ENCODE measurements around the gene CDH4. TPM values are rescaled to one million over a fixed set of nuclear protein-coding genes. Genes with fewer than 3 reads are reported as not detected.

CDH4 gene
- polyA plus RNA-seq, 1 donor (not counting 4 experiments of a cell fraction or from before 2014, with no cell fraction given): 2.2 TPM

DNA sequence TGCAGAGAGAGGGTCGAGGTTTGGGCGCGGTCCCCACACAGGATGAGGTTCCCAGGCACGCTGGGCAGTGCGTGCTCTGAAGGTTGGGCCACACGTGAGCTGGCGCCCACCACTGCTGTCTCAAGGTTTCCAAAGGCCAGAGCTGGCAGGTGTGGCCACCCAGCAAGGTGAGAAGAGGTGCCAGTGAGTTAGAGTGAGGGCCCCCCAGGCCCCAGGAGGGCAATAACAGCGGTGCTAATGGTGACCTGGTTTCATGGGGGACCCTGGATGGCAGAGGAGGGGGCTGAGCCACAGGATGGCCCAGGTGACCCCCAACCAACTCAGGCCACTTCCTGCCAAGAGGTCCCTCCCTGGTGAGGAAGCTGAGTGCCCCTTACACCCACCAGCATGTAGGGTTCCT lies 628.6 kb downstream of the CDH4 start:
- DNase-seq (ENCODE audit: low read depth, low spot score) (no peak), FAIRE-seq (no peak)
- Histone ChIP-seq H3K27me3 (ENCODE audit: control insufficient read depth, extremely low read depth, insufficient read depth, low read length) (peaks cover 23% of the 10 kb centered on the region), H3K9me3 (ENCODE audit: control insufficient read depth, low read depth, low read length) (no peaks in the 10 kb centered on the region), H3K27ac (ENCODE audit: control insufficient read depth, insufficient read depth, low read length) (no peak overlapping the region), H3K9ac (ENCODE audit: control insufficient read depth, extremely low read depth, insufficient read depth, low read length) (no peak overlapping the region), H4K20me1 (ENCODE audit: control insufficient read depth, extremely low read depth, insufficient read depth, low read length) (peaks cover 3% of the 10 kb centered on the region), H3K79me2 (ENCODE audit: control insufficient read depth, insufficient read depth, low read length) (no peaks in the 10 kb centered on the region), H3K4me2 (ENCODE audit: control insufficient read depth, extremely low read depth, insufficient read depth, low read depth, low read length) (no peak overlapping the region), H3K36me3 (ENCODE audit: control insufficient read depth in 2 of 2, extremely low read depth in 1 of 2, insufficient read depth in 2 of 2, low read length in 2 of 2) (no peaks in the 10 kb centered on the region), H3K9me1 (ENCODE audit: control insufficient read depth, extremely low read depth, insufficient read depth, low read length) (no peaks in the 10 kb centered on the region), H3K4me1 (ENCODE audit: control insufficient read depth, extremely low read depth, insufficient read depth, low read length) (no peaks in the 10 kb centered on the region), H2AFZ (ENCODE audit: control insufficient read depth, low read length) (no peak overlapping the region), H3K4me3 (ENCODE audit: control insufficient read depth in 2 of 3, extremely low read depth in 1 of 3, insufficient read depth in 2 of 3, low read depth in 1 of 3, low read length in 3 of 3) (no peak overlapping the region)
- TF ChIP-seq, protein P1, sequence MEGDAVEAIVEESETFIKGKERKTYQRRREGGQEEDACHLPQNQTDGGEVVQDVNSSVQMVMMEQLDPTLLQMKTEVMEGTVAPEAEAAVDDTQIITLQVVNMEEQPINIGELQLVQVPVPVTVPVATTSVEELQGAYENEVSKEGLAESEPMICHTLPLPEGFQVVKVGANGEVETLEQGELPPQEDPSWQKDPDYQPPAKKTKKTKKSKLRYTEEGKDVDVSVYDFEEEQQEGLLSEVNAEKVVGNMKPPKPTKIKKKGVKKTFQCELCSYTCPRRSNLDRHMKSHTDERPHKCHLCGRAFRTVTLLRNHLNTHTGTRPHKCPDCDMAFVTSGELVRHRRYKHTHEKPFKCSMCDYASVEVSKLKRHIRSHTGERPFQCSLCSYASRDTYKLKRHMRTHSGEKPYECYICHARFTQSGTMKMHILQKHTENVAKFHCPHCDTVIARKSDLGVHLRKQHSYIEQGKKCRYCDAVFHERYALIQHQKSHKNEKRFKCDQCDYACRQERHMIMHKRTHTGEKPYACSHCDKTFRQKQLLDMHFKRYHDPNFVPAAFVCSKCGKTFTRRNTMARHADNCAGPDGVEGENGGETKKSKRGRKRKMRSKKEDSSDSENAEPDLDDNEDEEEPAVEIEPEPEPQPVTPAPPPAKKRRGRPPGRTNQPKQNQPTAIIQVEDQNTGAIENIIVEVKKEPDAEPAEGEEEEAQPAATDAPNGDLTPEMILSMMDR (optimal IDR thresholded peaks at IDR 0.05 in 1 of 3, IDR thresholded peaks at IDR 0.05 in 1 of 3, conservative IDR thresholded peaks at IDR 0.05 in 1 of 3; ENCODE audit: extremely low read depth in 1 of 3, insufficient read depth in 2 of 3, low read length in 3 of 3): no peak
- TF ChIP-seq EZH2 (IDR thresholded peaks at IDR 0.05; ENCODE audit: low read length): no peak
- dilution Hi-C loops (cut with MboI; ENCODE audit: extremely low pct_ligation_motif_present, low sequenced_read_pairs): no loop called here

DNA sequence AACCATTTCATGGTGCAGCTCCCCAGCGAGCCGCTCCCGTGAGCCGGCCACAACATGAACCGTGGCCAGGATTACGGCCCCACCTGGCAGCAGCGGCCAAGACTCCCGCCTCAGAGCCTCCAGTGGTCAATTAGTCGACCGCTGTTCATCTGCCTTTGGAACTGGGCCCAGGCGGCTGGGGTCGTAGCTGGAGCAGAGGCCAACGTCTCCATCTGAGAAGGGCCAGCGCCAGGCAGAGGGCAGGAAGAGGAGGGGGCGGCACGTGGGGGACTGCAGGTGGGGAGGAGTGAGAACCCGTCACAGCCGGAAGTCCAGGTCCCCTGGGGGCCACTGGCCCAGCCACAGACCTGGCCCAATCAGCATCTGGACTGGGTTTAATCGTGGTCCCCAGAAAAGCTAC lies 629.4 kb downstream of the CDH4 start:
- Histone ChIP-seq H3K4me2 (ENCODE audit: control insufficient read depth, extremely low read depth, insufficient read depth, low read depth, low read length) (no peak overlapping the region), H3K27ac (ENCODE audit: control insufficient read depth, insufficient read depth, low read length) (no peak overlapping the region), H3K36me3 (ENCODE audit: control insufficient read depth in 2 of 2, extremely low read depth in 1 of 2, insufficient read depth in 2 of 2, low read length in 2 of 2) (no peaks in the 10 kb centered on the region), H3K4me3 (ENCODE audit: control insufficient read depth in 2 of 3, extremely low read depth in 1 of 3, insufficient read depth in 2 of 3, low read depth in 1 of 3, low read length in 3 of 3) (no peak overlapping the region), H3K9ac (ENCODE audit: control insufficient read depth, extremely low read depth, insufficient read depth, low read length) (no peak overlapping the region), H3K27me3 (ENCODE audit: control insufficient read depth, extremely low read depth, insufficient read depth, low read length) (peaks cover 16% of the 10 kb centered on the region), H3K79me2 (ENCODE audit: control insufficient read depth, insufficient read depth, low read length) (no peaks in the 10 kb centered on the region), H2AFZ (ENCODE audit: control insufficient read depth, low read length) (no peak overlapping the region), H3K9me1 (ENCODE audit: control insufficient read depth, extremely low read depth, insufficient read depth, low read length) (no peaks in the 10 kb centered on the region), H4K20me1 (ENCODE audit: control insufficient read depth, extremely low read depth, insufficient read depth, low read length) (peaks cover 3% of the 10 kb centered on the region), H3K9me3 (ENCODE audit: control insufficient read depth, low read depth, low read length) (no peaks in the 10 kb centered on the region), H3K4me1 (ENCODE audit: control insufficient read depth, extremely low read depth, insufficient read depth, low read length) (no peaks in the 10 kb centered on the region)
- dilution Hi-C loops (cut with MboI; ENCODE audit: extremely low pct_ligation_motif_present, low sequenced_read_pairs): no loop called here
- FAIRE-seq (no peak), DNase-seq (ENCODE audit: low read depth, low spot score) (no peak)
- TF ChIP-seq, protein P1 (optimal IDR thresholded peaks at IDR 0.05 in 1 of 3, IDR thresholded peaks at IDR 0.05 in 1 of 3, conservative IDR thresholded peaks at IDR 0.05 in 1 of 3; ENCODE audit: extremely low read depth in 1 of 3, insufficient read depth in 2 of 3, low read length in 3 of 3): no peak
- TF ChIP-seq EZH2 (IDR thresholded peaks at IDR 0.05; ENCODE audit: low read length): no peak

Measured in keratinocyte (primary cell).